ENCODE measurements around the gene RASSF1. TPM values are rescaled to one million over a fixed set of nuclear protein-coding genes. Genes with fewer than 3 reads are reported as not detected.
"Not testable (repeated sequence)": the region's sequence is repeated elsewhere in the genome, so short reads cannot be mapped to it uniquely, and the experiment has no call there.

RASSF1 gene
- total RNA-seq, 2 donors from 2014 or later: 26.7 to 30.0 TPM

- Histone ChIP-seq H3K4me1 (peaks cover 26% of the 10 kb centered on the region), H3K4me3 (no peak overlapping the region), H3K27ac (no peak overlapping the region), H3K36me3 (replicated peaks in 1 of 2; ENCODE audit: insufficient read depth in 1 of 2, low read depth in 2 of 2) (peaks cover 4 to 20% of the 10 kb centered on the region in 2 donors), H3K9me3 (no peaks in the 10 kb centered on the region), H3K27me3 (no peaks in the 10 kb centered on the region)
- ATAC-seq (no peak), DNase-seq (no peak)
- intact Hi-C loops (cut with DNase I): no loop called here
- no peak for TF ChIP-seq CTCF (IDR thresholded peaks at IDR 0.05)
- TF ChIP-seq POLR2A (IDR thresholded peaks at IDR 0.05): no peak
- 90 to 92% methylated on average over 2 to 5 of the region's 6 CpGs for WGBS, 2 donors
These were observed 51.5 kb downstream of the RASSF1 start for GRCh38 chr3:50289130-50289529.

GRCh38 chr3:50288387-50289007 is 52.1 kb downstream of the RASSF1 start:
- intact Hi-C loops (cut with DNase I): no loop called here

GRCh38 chr3:50287262-50287661 is 53.4 kb downstream of the RASSF1 start:
- WGBS, 2 donors: 50% methylated on average over 1 of the region's 1 CpG; no CpG with 5 or more reads in 1 of the 2 donors
- ATAC-seq: no peak
- intact Hi-C loops (cut with DNase I): no loop called here
- no peak for TF ChIP-seq POLR2A (IDR thresholded peaks at IDR 0.05)
- TF ChIP-seq CTCF (IDR thresholded peaks at IDR 0.05): no peak
- H3K9me3 ChIP-seq: no peaks in the 10 kb centered on the region
- no peak overlapping the region for H3K27ac ChIP-seq
- peaks cover 13% of the 10 kb centered on the region for H3K4me1 ChIP-seq
- peaks cover 4 to 20% of the 10 kb centered on the region in 2 donors for H3K36me3 ChIP-seq (replicated peaks in 1 of 2; ENCODE audit: insufficient read depth in 1 of 2, low read depth in 2 of 2)
- H3K27me3 ChIP-seq: no peaks in the 10 kb centered on the region
- H3K4me3 ChIP-seq: no peak overlapping the region
- no peak for DNase-seq

More at GRCh38 chr3:50288387-50289007, 52.1 kb downstream of the RASSF1 start:
- H3K9me3 ChIP-seq: no peaks in the 10 kb centered on the region
- no peak overlapping the region for H3K4me3 ChIP-seq
- H3K36me3 ChIP-seq (replicated peaks in 1 of 2; ENCODE audit: insufficient read depth in 1 of 2, low read depth in 2 of 2): peaks cover 4 to 20% of the 10 kb centered on the region in 2 donors
- H3K27ac ChIP-seq: no peak overlapping the region
- ATAC-seq (no peak), DNase-seq (peak in 1 of 4 donors; percentile 6)
- H3K27me3 ChIP-seq: no peaks in the 10 kb centered on the region
- TF ChIP-seq CTCF (IDR thresholded peaks at IDR 0.05) (no peak), POLR2A (IDR thresholded peaks at IDR 0.05) (no peak)
- WGBS, 2 donors: 88 to 93% methylated on average over 3 to 23 of the region's 23 CpGs
- peaks cover 24% of the 10 kb centered on the region for H3K4me1 ChIP-seq

GRCh38 chr3:50286322-50287227 is 54.1 kb downstream of the RASSF1 start:
- no peaks in the 10 kb centered on the region for H3K27me3 ChIP-seq
- 85 to 90% methylated on average over 8 to 28 of the region's 28 CpGs for WGBS, 2 donors
- H3K4me3 ChIP-seq: no peak overlapping the region
- H3K27ac ChIP-seq: no peak overlapping the region
- no peaks in the 10 kb centered on the region for H3K9me3 ChIP-seq
- H3K36me3 ChIP-seq (replicated peaks in 1 of 2; ENCODE audit: insufficient read depth in 1 of 2, low read depth in 2 of 2): peaks cover 4 to 20% of the 10 kb centered on the region in 2 donors
- ATAC-seq (no peak), DNase-seq (no peak)
- no peak for TF ChIP-seq POLR2A (IDR thresholded peaks at IDR 0.05)
- intact Hi-C loops (cut with DNase I): no loop called here
- H3K4me1 ChIP-seq: peaks cover 13% of the 10 kb centered on the region

- DNase-seq; ATAC-seq; H3K27ac ChIP-seq; H3K27me3 ChIP-seq; intact Hi-C loops (cut with DNase I); H3K9me3 ChIP-seq; H3K4me3 ChIP-seq; H3K4me1 ChIP-seq: not testable (repeated sequence)
- WGBS, 2 donors: 90 to 92% methylated on average over 6 of the region's 6 CpGs
- H3K36me3 ChIP-seq (replicated peaks in 1 of 2; ENCODE audit: insufficient read depth in 1 of 2, low read depth in 2 of 2): peaks cover 0 to 10% of the 10 kb centered on the region in 2 donors
These were observed 56.5 kb downstream of the RASSF1 start for GRCh38 chr3:50284121-50284520.

Other genes starting within 250 kb of the RASSF1 start
- 10 to 100 TPM in 1 of 2 donors, 1 to 10 TPM in 1; 5.2 to 25.4 TPM for gene SEMA3F, start 185.5 kb downstream of the RASSF1 start, total RNA-seq
- not detected for gene GNAT1, start 149.2 kb downstream of the RASSF1 start, total RNA-seq
- 10 to 100 TPM in 1 of 2 donors, 1 to 10 TPM in 1; 4.6 to 48.0 TPM for gene SLC38A3, start 135.6 kb downstream of the RASSF1 start, total RNA-seq
- 10 to 100 TPM; 46.2 to 53.7 TPM for gene GNAI2, start 104.6 kb downstream of the RASSF1 start, total RNA-seq
- gene SEMA3B, start 71.7 kb downstream of the RASSF1 start, total RNA-seq: 100 to 1,000 TPM in 1 of 2 donors, 10 to 100 TPM in 1; 71.1 to 116 TPM
- not detected for gene LSMEM2, start 61.7 kb downstream of the RASSF1 start, total RNA-seq
- 100 to 1,000 TPM in 1 of 2 donors, 10 to 100 TPM in 1; 75.8 to 103 TPM for gene IFRD2, start 48.4 kb downstream of the RASSF1 start, total RNA-seq
- gene HYAL3, start 41.4 kb downstream of the RASSF1 start, total RNA-seq: 1 to 10 TPM in 1 of 2 donors, under 1 TPM in 1; 0.99 to 2.3 TPM
- gene NAA80, start 41.4 kb downstream of the RASSF1 start, total RNA-seq: 10 to 100 TPM in 1 of 2 donors, 1 to 10 TPM in 1; 4.4 to 11.2 TPM
- gene HYAL1, start 37.3 kb downstream of the RASSF1 start, total RNA-seq: 10 to 100 TPM; 13.0 to 20.4 TPM
- 10 to 100 TPM; 35.6 to 48.3 TPM for gene HYAL2, start 18.1 kb downstream of the RASSF1 start, total RNA-seq
- 10 to 100 TPM; 12.9 to 31.6 TPM for gene TUSC2, start 12.6 kb downstream of the RASSF1 start, total RNA-seq
- gene ZMYND10, start 4.9 kb upstream of the RASSF1 start, total RNA-seq: 1 to 10 TPM; 1.3 to 2.3 TPM
- gene NPRL2, start 9.9 kb upstream of the RASSF1 start, total RNA-seq: 10 to 100 TPM; 27.0 to 30.9 TPM
- 10 to 100 TPM; 11.4 to 29.0 TPM for gene CYB561D2, start 10.0 kb upstream of the RASSF1 start, total RNA-seq
- 10 to 100 TPM; 39.4 to 54.1 TPM for gene TMEM115, start 18.7 kb upstream of the RASSF1 start, total RNA-seq
- 1 to 10 TPM; 1.3 TPM for gene CACNA2D2, start 162.8 kb upstream of the RASSF1 start, total RNA-seq
- 10 to 100 TPM in 1 of 2 donors, 1 to 10 TPM in 1; 6.3 to 11.4 TPM for gene C3orf18, start 226.9 kb upstream of the RASSF1 start, total RNA-seq
- 1 to 10 TPM; 6.7 to 9.6 TPM for gene HEMK1, start 228.7 kb upstream of the RASSF1 start, total RNA-seq

All from body of pancreas (tissue), 4 donors.